Panc1 (cell line): ENCODE data around the gene LCORL. TPM values are rescaled to one million over a fixed set of nuclear protein-coding genes. Genes with fewer than 3 reads are reported as not detected.
"Not testable (repeated sequence)": the region's sequence is repeated elsewhere in the genome, so short reads cannot be mapped to it uniquely, and the experiment has no call there.

Source experiments
- ATAC-seq: fragments of 200-7000 bp; cut with Tn5 transposase; 2 replicates; pipeline ENCODE4 v1.9.1; 2020; ENCODE audit warnings: mild to moderate bottlenecking, moderate library complexity
- BruUV-seq: library from RNA; stranded (reverse); fragments of 400-500 nt; replicated peaks from 2 replicates; lab custom pipeline; 2021; lab: Mats Ljungman, UMichigan
- CTCF ChIA-PET: fragments of 300-600 bp; sonication (Branson Sonifier 250); formaldehyde crosslinking; loops from one replicate; lab custom pipeline; 2022; ENCODE audit warnings: antibody characterized with exemption; lab: Charles Lee
- POLR2A ChIA-PET: fragments of 300-600 bp; sonication (Branson Sonifier 250); formaldehyde crosslinking; loops from one replicate; lab custom pipeline; 2022; ENCODE audit warnings: antibody characterized with exemption; lab: Charles Lee
- DNase-seq: peaks from one replicate; pipeline ENCODE4 v3.0.0-alpha.2; 2010; ENCODE audit warnings: low read depth, low spot score
- H3K27ac ChIP-seq: 2 replicates; pipeline ENCODE4 v1.5.1; 2011; ENCODE audit warnings: mild to moderate bottlenecking, low read length, inconsistent platforms
- H3K27me3 ChIP-seq: fragments of 200-500 bp; sonication (Bioruptor generic); 2 replicates; pipeline ENCODE4 v1.6.0; 2014; ENCODE audit warnings: low read length, inconsistent platforms; ENCODE audit not compliant: control insufficient read depth, insufficient read depth
- H3K36me3 ChIP-seq: fragments of 200-500 bp; sonication (Bioruptor generic); 2 replicates; pipeline ENCODE4 v1.5.1; 2014; ENCODE audit warnings: inconsistent platforms, mild to moderate bottlenecking, low read length, moderate library complexity; ENCODE audit not compliant: control insufficient read depth, insufficient read depth
- H3K4me1 ChIP-seq: 2 replicates; pipeline ENCODE4 v1.5.1; 2011; ENCODE audit warnings: inconsistent platforms, mild to moderate bottlenecking, low read length, moderate library complexity; ENCODE audit not compliant: control insufficient read depth, insufficient read depth
- H3K4me3 ChIP-seq, 2 experiments: 2 replicates each; pipeline ENCODE4 v1.5.1; 2011 to 2012; ENCODE audit warnings: low read depth in 2 of 2, low read length in 2 of 2, mild to moderate bottlenecking in 2 of 2, inconsistent platforms in 1 of 2, moderate library complexity in 1 of 2
- H3K9me3 ChIP-seq: fragments of 200-500 bp; sonication (Bioruptor generic); 2 replicates; pipeline ENCODE4 v1.5.1; 2014; ENCODE audit warnings: low read depth, mild to moderate bottlenecking, inconsistent platforms, low read length, moderate library complexity; ENCODE audit not compliant: control insufficient read depth, insufficient read depth
- POLR2AphosphoS5 ChIP-seq: IDR thresholded peaks from 2 replicates; pipeline ENCODE4 v1.6.1; 2012; ENCODE audit warnings: mild to moderate bottlenecking, low read depth, low read length, moderate library complexity
- SIN3A ChIP-seq: IDR thresholded peaks from 2 replicates; pipeline ENCODE4 v1.6.1; 2012; ENCODE audit warnings: low read depth, mild to moderate bottlenecking, low read length, moderate library complexity, borderline replicate concordance; ENCODE audit not compliant: insufficient read depth
- TCF7L2 ChIP-seq: IDR thresholded peaks from 2 replicates; pipeline ENCODE4 v1.6.1; 2011; ENCODE audit warnings: mild to moderate bottlenecking, low read depth, low read length, inconsistent platforms
- in situ Hi-C: cut with HindIII; loops from 2 replicates; pipeline ENCODE4 v1.10.0; 2016; ENCODE audit warnings: low sequenced_read_pairs, low pct_unique_long_range_greater_than_20kb
- intact Hi-C: fragments of 100-400 bp; cut with micrococcal nuclease; formaldehyde crosslinking; loops from one replicate; pipeline ENCODE4 v1.10.0; 2022; ENCODE audit not compliant: unreplicated experiment
- total RNA-seq: library from RNA; stranded (reverse); gene quantifications from one replicate; pipeline ENCODE4 v1.2.1, GENCODE V29; 2021; ENCODE audit not compliant: unreplicated experiment
- TF ChIP-seq, protein P1 (sequence below), 2 experiments: IDR thresholded peaks; 2 replicates each; pipeline ENCODE4 v1.6.1; 2011 to 2012; ENCODE audit warnings: low read depth in 2 of 2, control low read depth in 1 of 2, low read length in 1 of 2, mild to moderate bottlenecking in 1 of 2, moderate library complexity in 1 of 2; ENCODE audit not compliant: insufficient read depth in 1 of 2
- TF ChIP-seq, protein P2 (sequence below): fragments of 450-650 bp; IDR thresholded peaks from 2 replicates; pipeline ENCODE4 v1.5.1; 2017; ENCODE audit warnings: mild to moderate bottlenecking

Gene LCORL
- total RNA-seq, 1 experiment from 2014 or later, result 17.5 TPM

DNA sequence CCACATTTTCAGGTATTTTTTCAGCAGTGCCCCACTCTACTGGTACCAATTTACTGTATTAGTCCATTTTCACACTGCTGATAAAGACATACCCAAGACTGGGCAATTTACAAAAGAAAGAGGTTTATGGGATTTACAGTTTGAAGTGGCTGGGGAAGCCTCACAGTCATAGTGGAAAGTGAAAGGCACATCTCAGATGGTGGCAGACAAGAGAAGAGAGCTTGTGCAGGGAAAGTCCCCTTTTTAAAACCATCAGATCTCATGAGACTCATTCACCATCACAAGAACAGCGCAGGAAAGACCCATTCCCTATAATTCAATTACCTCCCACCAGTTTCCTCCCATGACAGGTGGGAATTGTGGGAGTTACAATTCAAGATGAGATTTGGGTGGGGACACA is 15.1 kb downstream of the LCORL start:
- H3K27me3 ChIP-seq, H3K4me1 ChIP-seq, POLR2A ChIA-PET, H3K9me3 ChIP-seq, intact Hi-C loops, CTCF ChIA-PET, ATAC-seq, H3K4me3 ChIP-seq, H3K36me3 ChIP-seq, in situ Hi-C loops, DNase-seq, BruUV-seq, H3K27ac ChIP-seq: not testable (repeated sequence)

DNA sequence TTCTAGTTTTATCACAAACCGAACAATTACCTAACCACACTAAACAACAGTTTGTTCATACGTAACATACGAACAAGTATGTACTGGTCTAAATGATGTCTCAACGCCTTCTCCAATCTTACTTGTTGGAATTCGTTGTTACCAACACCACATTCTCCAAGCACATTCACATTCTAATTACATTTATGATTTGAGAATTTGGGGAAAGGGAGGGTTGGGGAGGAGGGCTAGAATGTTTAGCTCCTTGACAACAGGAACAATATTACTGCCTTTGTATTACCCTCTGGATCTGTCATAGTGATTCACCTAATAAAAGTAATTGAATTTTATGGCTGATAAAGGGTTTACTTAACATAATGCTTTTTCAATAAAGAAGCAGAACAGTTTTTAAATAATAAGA is 24.4 kb downstream of the LCORL start:
- Histone ChIP-seq H3K4me1 (no peaks in the 10 kb centered on the region), H3K4me3 (no peak overlapping the region), H3K36me3 (no peaks in the 10 kb centered on the region), H3K9me3 (no peaks in the 10 kb centered on the region), H3K27me3 (no peaks in the 10 kb centered on the region), H3K27ac (no peak overlapping the region)
- TF ChIP-seq SIN3A (no peak), POLR2AphosphoS5 (no peak), TCF7L2 (no peak)
- TF ChIP-seq, protein P1, sequence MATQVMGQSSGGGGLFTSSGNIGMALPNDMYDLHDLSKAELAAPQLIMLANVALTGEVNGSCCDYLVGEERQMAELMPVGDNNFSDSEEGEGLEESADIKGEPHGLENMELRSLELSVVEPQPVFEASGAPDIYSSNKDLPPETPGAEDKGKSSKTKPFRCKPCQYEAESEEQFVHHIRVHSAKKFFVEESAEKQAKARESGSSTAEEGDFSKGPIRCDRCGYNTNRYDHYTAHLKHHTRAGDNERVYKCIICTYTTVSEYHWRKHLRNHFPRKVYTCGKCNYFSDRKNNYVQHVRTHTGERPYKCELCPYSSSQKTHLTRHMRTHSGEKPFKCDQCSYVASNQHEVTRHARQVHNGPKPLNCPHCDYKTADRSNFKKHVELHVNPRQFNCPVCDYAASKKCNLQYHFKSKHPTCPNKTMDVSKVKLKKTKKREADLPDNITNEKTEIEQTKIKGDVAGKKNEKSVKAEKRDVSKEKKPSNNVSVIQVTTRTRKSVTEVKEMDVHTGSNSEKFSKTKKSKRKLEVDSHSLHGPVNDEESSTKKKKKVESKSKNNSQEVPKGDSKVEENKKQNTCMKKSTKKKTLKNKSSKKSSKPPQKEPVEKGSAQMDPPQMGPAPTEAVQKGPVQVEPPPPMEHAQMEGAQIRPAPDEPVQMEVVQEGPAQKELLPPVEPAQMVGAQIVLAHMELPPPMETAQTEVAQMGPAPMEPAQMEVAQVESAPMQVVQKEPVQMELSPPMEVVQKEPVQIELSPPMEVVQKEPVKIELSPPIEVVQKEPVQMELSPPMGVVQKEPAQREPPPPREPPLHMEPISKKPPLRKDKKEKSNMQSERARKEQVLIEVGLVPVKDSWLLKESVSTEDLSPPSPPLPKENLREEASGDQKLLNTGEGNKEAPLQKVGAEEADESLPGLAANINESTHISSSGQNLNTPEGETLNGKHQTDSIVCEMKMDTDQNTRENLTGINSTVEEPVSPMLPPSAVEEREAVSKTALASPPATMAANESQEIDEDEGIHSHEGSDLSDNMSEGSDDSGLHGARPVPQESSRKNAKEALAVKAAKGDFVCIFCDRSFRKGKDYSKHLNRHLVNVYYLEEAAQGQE (IDR thresholded peaks at IDR 0.05; ENCODE audit: insufficient read depth in 1 of 2, low read depth in 2 of 2, low read length in 1 of 2), result no peak
- TF ChIP-seq, protein P2, sequence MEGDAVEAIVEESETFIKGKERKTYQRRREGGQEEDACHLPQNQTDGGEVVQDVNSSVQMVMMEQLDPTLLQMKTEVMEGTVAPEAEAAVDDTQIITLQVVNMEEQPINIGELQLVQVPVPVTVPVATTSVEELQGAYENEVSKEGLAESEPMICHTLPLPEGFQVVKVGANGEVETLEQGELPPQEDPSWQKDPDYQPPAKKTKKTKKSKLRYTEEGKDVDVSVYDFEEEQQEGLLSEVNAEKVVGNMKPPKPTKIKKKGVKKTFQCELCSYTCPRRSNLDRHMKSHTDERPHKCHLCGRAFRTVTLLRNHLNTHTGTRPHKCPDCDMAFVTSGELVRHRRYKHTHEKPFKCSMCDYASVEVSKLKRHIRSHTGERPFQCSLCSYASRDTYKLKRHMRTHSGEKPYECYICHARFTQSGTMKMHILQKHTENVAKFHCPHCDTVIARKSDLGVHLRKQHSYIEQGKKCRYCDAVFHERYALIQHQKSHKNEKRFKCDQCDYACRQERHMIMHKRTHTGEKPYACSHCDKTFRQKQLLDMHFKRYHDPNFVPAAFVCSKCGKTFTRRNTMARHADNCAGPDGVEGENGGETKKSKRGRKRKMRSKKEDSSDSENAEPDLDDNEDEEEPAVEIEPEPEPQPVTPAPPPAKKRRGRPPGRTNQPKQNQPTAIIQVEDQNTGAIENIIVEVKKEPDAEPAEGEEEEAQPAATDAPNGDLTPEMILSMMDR, result no peak
- intact Hi-C loops, result no loop called here
- DNase-seq (no peak), ATAC-seq (no peak)
- no TSS peak for BruUV-seq
- ChIA-PET POLR2A (no interaction called here), CTCF (no interaction called here)
- in situ Hi-C loops, result no loop called here

DNA sequence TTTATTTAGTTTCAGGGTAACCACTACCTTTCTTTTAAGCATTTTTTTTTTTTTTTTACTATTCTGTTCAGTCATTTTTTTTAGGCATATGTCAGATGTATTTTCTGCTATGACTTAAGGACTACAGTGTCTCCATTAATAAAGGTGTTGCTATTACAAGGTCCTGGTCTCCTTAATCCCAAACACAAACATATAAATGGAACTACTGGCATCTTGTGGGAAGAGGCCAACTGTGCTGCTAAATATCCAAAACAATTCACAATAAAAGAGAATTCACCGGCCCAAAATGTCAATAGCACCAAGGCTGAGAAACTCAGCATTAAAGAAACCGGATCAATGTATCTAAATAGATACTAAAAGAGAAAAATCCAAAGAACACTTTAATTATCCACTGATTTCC is 26.4 kb downstream of the LCORL start:
- Histone ChIP-seq H3K27ac (no peak overlapping the region), H3K36me3 (no peaks in the 10 kb centered on the region), H3K9me3 (no peaks in the 10 kb centered on the region), H3K27me3 (no peaks in the 10 kb centered on the region), H3K4me1 (no peaks in the 10 kb centered on the region), H3K4me3 (no peak overlapping the region)
- BruUV-seq, result no TSS peak
- ATAC-seq (no peak), DNase-seq (no peak)
- no peak for TF ChIP-seq SIN3A
- TF ChIP-seq POLR2AphosphoS5, result no peak
- TF ChIP-seq, protein P1 (IDR thresholded peaks at IDR 0.05; ENCODE audit: insufficient read depth in 1 of 2, low read depth in 2 of 2, low read length in 1 of 2), result no peak
- no peak for TF ChIP-seq TCF7L2
- TF ChIP-seq, protein P2, result no peak
- POLR2A ChIA-PET, result no interaction called here
- CTCF ChIA-PET, result no interaction called here
- intact Hi-C loops (no loop called here), in situ Hi-C loops (no loop called here)
